Omental fat pad (tissue), 4 donors: ENCODE results near the gene VDAC1. TPM values are rescaled to one million over a fixed set of nuclear protein-coding genes. Genes with fewer than 3 reads are reported as not detected.
A peak's percentile ranks its signal among the peaks of the same experiment; 100 is the strongest.
"Not testable (repeated sequence)": the region's sequence is repeated elsewhere in the genome, so short reads cannot be mapped to it uniquely, and the experiment has no call there.

Experiments used
- ATAC-seq: fragments of 150-250 bp; one replicate; pipeline ENCODE4 v1.9.1; 2016; ENCODE audit warnings: mild to moderate bottlenecking, moderate library complexity; ENCODE audit not compliant: low FRiP score
- DNase-seq: peaks from one replicate; pipeline ENCODE4 v3.0.0-alpha.2; 2019; ENCODE audit warnings: low spot score
- total RNA-seq, 4 donors: library from RNA; depleted of rRNA; stranded (reverse); fragments of >200 nt; gene quantifications; one replicate each; pipeline ENCODE4 v1.1.0, GENCODE V29; 2016
- TF ChIP-seq, protein P1 (sequence below), 3 donors: fragments of 450-650 bp; IDR thresholded peaks; one replicate each; pipeline ENCODE4 v1.5.1; 2016 to 2017; ENCODE audit warnings: antibody characterized with exemption in 3 of 3, mild to moderate bottlenecking in 3 of 3, moderate library complexity in 2 of 3

Gene VDAC1
- total RNA-seq, 4 donors from 2014 or later = 83.4 to 182 (median 150) TPM

DNA sequence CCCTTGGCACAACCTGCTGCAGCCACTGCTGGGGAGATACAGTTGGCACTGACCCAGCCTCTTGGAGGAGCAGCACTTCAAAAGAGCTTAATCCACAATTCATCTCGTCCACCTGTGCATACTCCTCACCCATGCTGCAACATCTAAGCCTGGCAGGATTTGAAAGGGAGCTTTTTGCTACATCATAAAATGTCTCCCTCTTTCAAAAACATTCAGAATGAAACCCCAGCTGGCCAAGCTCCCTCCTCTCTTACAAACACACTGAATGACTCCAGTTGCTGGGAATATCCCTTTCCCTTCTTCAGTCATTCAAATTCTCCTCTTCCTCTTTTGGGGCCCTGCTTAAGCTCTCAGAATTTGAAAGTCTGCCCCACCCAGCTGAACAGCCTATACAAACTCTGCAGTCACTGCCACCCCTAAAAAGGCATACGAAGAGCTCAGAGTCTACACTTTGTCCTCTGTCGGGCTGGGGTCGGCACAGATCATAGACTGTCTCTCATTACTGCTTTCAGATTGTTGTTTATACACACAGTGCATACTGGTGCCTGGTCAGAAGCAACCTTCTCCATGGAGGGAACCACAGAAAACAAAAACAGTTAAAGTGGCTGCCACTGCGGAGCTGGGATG, 27.5 kb downstream of the VDAC1 start:
- TF ChIP-seq, protein P1, sequence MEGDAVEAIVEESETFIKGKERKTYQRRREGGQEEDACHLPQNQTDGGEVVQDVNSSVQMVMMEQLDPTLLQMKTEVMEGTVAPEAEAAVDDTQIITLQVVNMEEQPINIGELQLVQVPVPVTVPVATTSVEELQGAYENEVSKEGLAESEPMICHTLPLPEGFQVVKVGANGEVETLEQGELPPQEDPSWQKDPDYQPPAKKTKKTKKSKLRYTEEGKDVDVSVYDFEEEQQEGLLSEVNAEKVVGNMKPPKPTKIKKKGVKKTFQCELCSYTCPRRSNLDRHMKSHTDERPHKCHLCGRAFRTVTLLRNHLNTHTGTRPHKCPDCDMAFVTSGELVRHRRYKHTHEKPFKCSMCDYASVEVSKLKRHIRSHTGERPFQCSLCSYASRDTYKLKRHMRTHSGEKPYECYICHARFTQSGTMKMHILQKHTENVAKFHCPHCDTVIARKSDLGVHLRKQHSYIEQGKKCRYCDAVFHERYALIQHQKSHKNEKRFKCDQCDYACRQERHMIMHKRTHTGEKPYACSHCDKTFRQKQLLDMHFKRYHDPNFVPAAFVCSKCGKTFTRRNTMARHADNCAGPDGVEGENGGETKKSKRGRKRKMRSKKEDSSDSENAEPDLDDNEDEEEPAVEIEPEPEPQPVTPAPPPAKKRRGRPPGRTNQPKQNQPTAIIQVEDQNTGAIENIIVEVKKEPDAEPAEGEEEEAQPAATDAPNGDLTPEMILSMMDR (IDR thresholded peaks at IDR 0.05) = no peak
- ATAC-seq (no peak), DNase-seq (no peak)

DNA sequence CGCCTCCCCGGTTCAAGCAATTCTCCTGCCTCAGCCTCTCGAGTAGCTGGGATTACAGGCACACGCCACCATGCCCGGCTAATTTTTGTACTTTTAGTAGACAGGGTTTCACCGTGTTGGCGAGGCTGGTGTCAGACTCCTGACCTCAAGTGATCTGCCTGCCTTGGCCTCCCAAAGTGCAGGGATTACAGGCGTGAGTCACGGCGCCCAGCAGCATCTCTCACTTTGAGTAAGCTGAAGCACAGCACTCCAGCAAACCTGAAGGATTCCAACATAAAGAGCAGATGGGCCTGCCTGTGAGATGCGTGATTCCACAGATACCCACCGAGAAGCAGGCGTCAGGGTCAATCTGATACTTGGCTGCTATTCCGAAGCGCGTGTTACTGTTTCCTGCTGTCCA, 29.2 kb downstream of the VDAC1 start:
- ATAC-seq, DNase-seq: not testable (repeated sequence)

DNA sequence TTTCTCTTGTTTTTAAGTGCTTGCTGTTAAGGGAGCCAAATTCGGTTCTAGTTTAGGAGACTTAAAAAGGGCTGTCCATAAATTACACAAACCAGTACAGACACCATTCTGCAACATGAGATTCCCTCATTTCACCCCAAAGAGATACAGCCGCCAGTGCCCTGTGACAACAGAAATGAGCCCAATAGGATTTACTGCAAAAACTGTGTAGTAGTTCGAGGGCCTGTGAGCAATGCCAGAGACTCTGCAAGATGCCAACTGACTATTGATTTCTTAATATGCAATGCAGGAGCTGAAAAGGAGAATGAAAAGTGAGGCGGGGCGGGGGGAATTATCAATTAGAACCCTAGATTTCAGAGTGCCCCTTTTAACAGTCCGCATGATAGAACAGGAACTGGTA, 30.6 kb downstream of the VDAC1 start:
- ATAC-seq (no peak), DNase-seq (no peak)
- TF ChIP-seq, protein P1 (IDR thresholded peaks at IDR 0.05) = no peak

DNA sequence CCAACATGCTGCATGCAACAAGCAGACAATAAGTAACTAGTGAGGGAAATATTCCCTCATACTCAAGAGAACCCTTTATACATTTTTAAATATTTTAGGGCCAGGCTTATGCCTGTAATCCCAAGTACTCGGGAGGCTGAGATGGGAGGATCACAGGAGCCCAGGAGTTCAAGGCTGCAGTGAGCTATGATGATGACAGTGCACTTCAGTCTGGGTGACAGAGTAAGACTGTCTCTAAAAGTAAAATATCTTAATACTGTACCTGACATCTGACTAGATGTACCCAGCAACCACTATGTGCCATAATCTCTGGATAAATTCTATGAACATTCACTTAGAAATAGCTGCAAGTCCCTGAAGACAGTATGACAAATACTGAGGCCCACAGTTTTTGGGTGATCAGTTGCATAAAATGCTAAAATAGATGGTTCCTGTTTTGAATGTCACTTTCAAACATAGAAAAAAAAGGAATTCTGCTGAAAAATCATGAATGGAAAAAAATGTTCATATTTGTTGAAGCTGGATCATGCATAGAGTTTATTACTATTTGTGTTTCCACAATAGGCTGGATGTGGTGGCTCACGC, 34.4 kb downstream of the VDAC1 start:
- TF ChIP-seq, protein P1 (IDR thresholded peaks at IDR 0.05) = no peak
- DNase-seq (no peak), ATAC-seq (no peak)

DNA sequence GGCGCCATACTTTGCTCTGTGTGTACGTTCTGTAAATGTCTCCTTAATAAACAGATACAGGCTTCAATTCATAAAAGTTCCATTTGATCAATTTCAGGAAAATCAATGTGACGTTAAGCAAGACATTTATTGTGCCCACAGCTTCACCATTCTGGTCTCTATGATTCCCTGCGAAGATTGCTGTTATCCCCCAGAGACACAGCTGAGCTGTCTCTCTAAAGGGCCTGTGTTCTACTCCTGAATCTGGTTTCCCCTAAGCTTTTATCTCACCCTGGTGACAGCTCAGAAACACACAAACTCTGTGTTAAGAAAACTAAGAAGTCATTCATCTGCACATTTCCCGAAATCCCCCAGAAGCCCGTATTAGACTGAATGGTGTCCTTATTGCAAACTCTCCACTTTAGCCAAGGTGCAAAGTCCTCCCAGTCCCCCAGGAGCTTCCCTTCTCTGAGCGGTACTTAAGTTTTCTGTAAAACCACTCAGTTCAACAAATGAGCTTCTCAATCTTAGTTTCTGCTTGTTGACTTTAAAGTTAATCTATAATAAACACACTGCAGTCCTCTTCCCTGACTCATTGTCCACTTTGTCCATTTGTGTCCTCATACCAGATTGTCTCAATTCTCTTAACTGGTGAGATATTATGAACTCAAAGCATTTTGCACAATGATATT, 35.0 kb downstream of the VDAC1 start:
- TF ChIP-seq, protein P1 (IDR thresholded peaks at IDR 0.05) = no peak
- ATAC-seq = no peak
- DNase-seq = no peak

DNA sequence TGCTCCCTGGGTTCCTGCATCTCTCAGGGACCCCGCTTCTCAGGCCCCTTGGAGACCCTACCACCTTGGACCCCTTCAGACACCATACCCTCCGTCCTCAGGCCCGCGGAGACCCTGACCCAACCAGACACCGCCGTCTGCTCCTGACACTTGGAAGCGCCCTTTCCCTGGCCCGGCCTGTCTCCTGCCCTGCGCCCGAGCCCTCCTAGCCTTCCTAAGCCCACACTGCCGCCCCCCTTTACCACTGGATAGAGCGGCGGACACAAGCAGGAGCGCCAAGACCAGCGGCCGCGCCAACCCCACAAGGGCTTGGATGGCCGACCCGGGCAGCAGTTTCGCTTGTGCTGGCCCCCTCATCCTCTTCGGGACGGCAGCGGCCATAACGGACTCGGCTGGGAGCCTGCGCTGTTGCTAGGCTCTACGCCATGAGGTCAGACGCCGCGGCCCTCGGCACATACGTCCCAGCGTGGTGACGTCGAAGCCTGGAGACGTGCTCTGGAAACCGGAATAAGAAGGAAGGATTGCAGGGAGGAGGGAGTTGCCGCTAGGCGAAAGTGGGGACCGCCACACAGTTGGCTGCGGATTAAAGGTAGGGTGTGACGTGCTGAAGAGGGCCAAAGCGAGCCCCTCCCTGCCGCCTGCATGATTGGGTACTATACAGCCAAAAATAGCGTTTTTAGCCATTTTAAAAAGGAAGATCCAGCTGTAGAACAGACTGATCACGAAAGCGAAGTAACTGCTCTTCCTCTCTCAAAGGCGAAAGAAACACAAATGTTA, 36.4 kb downstream of the VDAC1 start, which contains the start of gene C5orf15:
TSS of gene C5orf15 (minus strand) at position 422 of the 777 bp plus-strand sequence. CDS start at position 381, 41 bp downstream.
- ATAC-seq = peak; percentile 98
- DNase-seq = peak; percentile 90
- TF ChIP-seq, protein P1 (IDR thresholded peaks at IDR 0.05) = no peak

DNA sequence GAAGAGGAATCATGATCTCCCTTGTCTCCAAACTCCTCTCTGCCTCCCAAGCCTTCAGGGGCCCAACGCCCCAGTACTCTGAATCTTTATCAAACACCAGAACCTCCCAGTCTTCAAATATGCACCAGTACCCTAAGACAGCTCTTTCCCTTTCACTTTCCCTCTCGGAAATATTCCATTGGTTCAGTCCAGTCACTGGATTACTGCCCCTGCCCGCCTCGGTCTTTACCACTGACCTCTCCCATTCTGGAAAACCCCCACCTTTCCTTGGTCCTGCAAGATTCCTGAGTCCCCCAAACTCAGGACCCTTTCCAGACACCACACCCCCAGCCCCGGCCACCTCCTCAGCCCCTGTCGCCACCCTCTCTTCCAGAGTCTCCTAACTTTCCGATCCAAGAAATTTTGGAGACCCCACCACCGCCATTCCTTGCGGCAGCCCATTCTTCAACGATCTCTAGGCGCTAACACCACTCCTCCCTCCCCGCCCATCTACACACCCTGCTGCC, 37.0 kb downstream of the VDAC1 start:
- no peak for DNase-seq
- peak; percentile 70 for ATAC-seq

More for the DNA sequence above, 37.0 kb downstream of the VDAC1 start:
- TF ChIP-seq, protein P1 (IDR thresholded peaks at IDR 0.05) = no peak
